Esophagus squamous epithelium (tissue), 5 donors: ENCODE results near the gene GRK5. TPM values are rescaled to one million over a fixed set of nuclear protein-coding genes. Genes with fewer than 3 reads are reported as not detected.

Experiments
- DNase-seq: peaks from one replicate; lab custom pipeline; 2025; lab: John Stamatoyannopoulos, UW
- H3K27ac ChIP-seq, 4 donors: fragments of 200-600 bp; sonication (generic); one replicate each; pipeline ENCODE4 v1.5.1; 2016 to 2019; ENCODE audit warnings: mild to moderate bottlenecking in 1 of 4
- H3K27me3 ChIP-seq, 4 donors: fragments of 200-600 bp; sonication (generic); 1 replicate in 3 of 4; 2 replicates in 1 of 4; pipeline versions ENCODE4 v1.5.1 to v1.6.0; 2017 to 2021; ENCODE audit warnings: antibody characterized with exemption in 1 of 4
- H3K36me3 ChIP-seq, 3 donors: fragments of 200-600 bp; sonication (generic); one replicate each; pipeline ENCODE4 v1.5.1; 2016 to 2019
- H3K4me1 ChIP-seq, 3 donors: fragments of 200-600 bp; sonication (generic); one replicate each; pipeline ENCODE4 v1.5.1; 2017 to 2019
- H3K4me3 ChIP-seq, 4 donors: fragments of 200-600 bp; sonication (generic); 1 replicate in 3 of 4; 2 replicates in 1 of 4; pipeline ENCODE4 v1.5.1; 2016 to 2019; ENCODE audit warnings: mild to moderate bottlenecking in 2 of 4, moderate library complexity in 1 of 4
- H3K9me3 ChIP-seq, 3 donors: fragments of 200-600 bp; sonication (generic); one replicate each; pipeline ENCODE4 v1.5.1; 2016 to 2019
- POLR2A ChIP-seq, 4 donors: fragments of 450-650 bp; IDR thresholded peaks; one replicate each; pipeline ENCODE4 v1.6.1; 2017; ENCODE audit warnings: antibody characterized with exemption in 4 of 4, mild to moderate bottlenecking in 4 of 4, moderate library complexity in 3 of 4
- WGBS, 2 donors: methylation state at CpG; one replicate each; pipeline ENCODE4 v1.1.5; 2018; 5-methylcytosine and 5-hydroxymethylcytosine counted together
- intact Hi-C: fragments of 100-400 bp; cut with DNase I; formaldehyde crosslinking; loops from one replicate; pipeline ENCODE4 v1.15.0; 2022
- total RNA-seq, 4 donors: library from RNA; depleted of rRNA; stranded (reverse); fragments of >200 nt; gene quantifications; one replicate each; pipeline ENCODE4 v1.1.0, GENCODE V29; 2016
- TF ChIP-seq, protein P1 (sequence below), 6 experiments: fragments of 450-650 bp in 4 of 6; fragments of 200-600 bp in 2 of 6; sonication (generic) in 2 of 6; IDR thresholded peaks; one replicate each; pipeline ENCODE4 v1.5.1; 2016 to 2019; ENCODE audit warnings: antibody characterized with exemption in 6 of 6, mild to moderate bottlenecking in 4 of 6, moderate library complexity in 4 of 6
- donor health status: DM: yes; HTN: yes; CAD: no.

GRK5 gene
- total RNA-seq, 4 donors from 2014 or later: 2.4 to 18.9 (median 6.3) TPM

DNA sequence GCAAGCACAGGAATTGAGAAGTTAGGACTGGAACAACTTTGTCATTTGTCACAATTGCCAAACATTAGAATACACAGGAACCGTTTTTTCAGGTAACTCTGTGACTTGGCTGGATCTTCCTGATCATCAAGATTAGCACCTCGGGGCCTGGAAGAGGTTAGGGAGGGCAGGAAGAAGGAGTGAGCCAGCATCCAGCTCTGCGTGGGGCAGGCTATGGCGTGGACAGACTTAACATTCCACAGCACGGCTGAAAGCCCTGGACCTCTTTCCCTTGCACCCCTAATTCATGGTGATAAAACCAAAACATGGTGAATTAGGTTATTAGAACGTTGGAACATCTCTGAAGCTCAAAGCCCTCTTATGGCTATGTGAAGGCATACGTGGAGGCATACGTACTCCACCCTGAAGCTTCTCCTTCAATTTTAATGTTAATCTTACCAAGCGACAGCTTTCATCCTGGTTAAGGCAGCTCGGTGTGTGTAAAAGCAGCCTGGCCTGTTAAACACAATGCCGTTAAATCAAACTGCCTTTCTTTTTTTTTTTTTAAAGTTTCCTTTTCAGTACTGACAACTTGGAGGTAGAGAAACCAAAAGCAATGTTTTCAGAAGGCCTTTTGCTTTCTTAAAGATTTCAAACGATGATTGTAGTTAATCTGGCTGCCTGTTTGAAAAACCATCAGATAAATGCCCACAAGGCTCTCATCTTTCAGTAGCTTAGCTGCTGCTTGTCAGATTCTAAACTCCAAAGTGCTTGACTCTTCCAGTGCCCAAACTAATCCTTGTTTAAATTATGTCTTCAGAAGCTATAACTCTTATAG is 4.5 kb downstream of the GRK5 start:
- DNase-seq: no peak
- no peak for TF ChIP-seq POLR2A (IDR thresholded peaks at IDR 0.05)
- TF ChIP-seq, protein P1, sequence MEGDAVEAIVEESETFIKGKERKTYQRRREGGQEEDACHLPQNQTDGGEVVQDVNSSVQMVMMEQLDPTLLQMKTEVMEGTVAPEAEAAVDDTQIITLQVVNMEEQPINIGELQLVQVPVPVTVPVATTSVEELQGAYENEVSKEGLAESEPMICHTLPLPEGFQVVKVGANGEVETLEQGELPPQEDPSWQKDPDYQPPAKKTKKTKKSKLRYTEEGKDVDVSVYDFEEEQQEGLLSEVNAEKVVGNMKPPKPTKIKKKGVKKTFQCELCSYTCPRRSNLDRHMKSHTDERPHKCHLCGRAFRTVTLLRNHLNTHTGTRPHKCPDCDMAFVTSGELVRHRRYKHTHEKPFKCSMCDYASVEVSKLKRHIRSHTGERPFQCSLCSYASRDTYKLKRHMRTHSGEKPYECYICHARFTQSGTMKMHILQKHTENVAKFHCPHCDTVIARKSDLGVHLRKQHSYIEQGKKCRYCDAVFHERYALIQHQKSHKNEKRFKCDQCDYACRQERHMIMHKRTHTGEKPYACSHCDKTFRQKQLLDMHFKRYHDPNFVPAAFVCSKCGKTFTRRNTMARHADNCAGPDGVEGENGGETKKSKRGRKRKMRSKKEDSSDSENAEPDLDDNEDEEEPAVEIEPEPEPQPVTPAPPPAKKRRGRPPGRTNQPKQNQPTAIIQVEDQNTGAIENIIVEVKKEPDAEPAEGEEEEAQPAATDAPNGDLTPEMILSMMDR (IDR thresholded peaks at IDR 0.05): no peak
- Histone ChIP-seq H3K4me1 (peaks cover 6 to 83% (median 15%) of the 10 kb centered on the region in 3 donors), H3K27me3 (no peaks in the 10 kb centered on the region), H3K9me3 (no peaks in the 10 kb centered on the region), H3K27ac (peak overlapping the region; percentile 43 to 99 (median 89)), H3K4me3 (peak overlapping the region in 2 of 4 donors; percentile 12 to 30), H3K36me3 (no peaks in the 10 kb centered on the region)
- intact Hi-C loops: loop anchor here (10.0 kb wide), 1 partner anchor 93 kb away; no protein-coding TSS in a partner anchor
- WGBS, 2 donors: 20 to 30% methylated on average over 11 to 12 of the region's 12 CpGs

DNA sequence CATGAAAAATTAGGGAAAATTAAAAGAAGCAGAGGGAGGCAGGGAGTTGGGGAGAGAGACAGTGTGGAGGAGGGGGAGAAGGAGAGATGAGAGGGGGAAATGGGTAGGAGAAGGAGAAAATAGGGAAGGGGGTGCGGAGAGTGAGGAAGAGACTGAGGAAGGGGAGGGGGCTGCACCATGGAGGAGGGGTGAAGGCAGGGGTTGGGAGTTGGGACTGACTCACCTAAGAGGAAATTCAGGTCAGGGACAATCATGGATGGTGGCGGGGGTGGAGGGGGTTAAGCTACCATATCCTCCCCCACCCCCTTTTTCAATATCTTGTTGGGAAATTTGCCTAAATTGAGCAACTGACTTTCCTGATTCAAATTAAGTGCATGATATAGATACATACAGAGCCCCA is 8.0 kb downstream of the GRK5 start:
- H3K36me3 ChIP-seq: no peaks in the 10 kb centered on the region
- H3K27ac ChIP-seq: peak overlapping the region in 1 of 4 donors; percentile 2
- DNase-seq: no peak
- no peaks in the 10 kb centered on the region for H3K27me3 ChIP-seq
- TF ChIP-seq, protein P1 (IDR thresholded peaks at IDR 0.05): no peak
- no peak for TF ChIP-seq POLR2A (IDR thresholded peaks at IDR 0.05)
- WGBS, 2 donors: 87 to 90% methylated on average over 2 of the region's 2 CpGs
- H3K9me3 ChIP-seq: no peaks in the 10 kb centered on the region
- intact Hi-C loops: loop anchor here (10.0 kb wide), 1 partner anchor 89 kb away; no protein-coding TSS in a partner anchor
- peaks cover 0 to 78% (median 17%) of the 10 kb centered on the region in 3 donors for H3K4me1 ChIP-seq
- H3K4me3 ChIP-seq: no peak overlapping the region

GRCh38 chr10:119216127-119216526 is 8.8 kb downstream of the GRK5 start:
- Histone ChIP-seq H3K4me1 (peaks cover 0 to 78% (median 24%) of the 10 kb centered on the region in 3 donors), H3K27me3 (no peaks in the 10 kb centered on the region), H3K4me3 (no peak overlapping the region), H3K27ac (peak overlapping the region in 2 of 4 donors; percentile 11 to 39), H3K9me3 (no peaks in the 10 kb centered on the region), H3K36me3 (no peaks in the 10 kb centered on the region)
- intact Hi-C loops: loop anchor here (10.0 kb wide), 1 partner anchor 89 kb away; no protein-coding TSS in a partner anchor
- no peak for DNase-seq
- 82 to 98% methylated on average over 5 of the region's 5 CpGs for WGBS, 2 donors
- TF ChIP-seq, protein P1 (IDR thresholded peaks at IDR 0.05): no peak
- no peak for TF ChIP-seq POLR2A (IDR thresholded peaks at IDR 0.05)

- intact Hi-C loops: loop anchor here (10.0 kb wide), 1 partner anchor 87 kb away; no protein-coding TSS in a partner anchor
- H3K36me3 ChIP-seq: no peaks in the 10 kb centered on the region
- TF ChIP-seq, protein P1 (IDR thresholded peaks at IDR 0.05): no peak
- no peak for TF ChIP-seq POLR2A (IDR thresholded peaks at IDR 0.05)
- peak overlapping the region in 3 of 4 donors; percentile 31 to 73 (median 44) for H3K27ac ChIP-seq
- peaks cover 0 to 74% (median 27%) of the 10 kb centered on the region in 3 donors for H3K4me1 ChIP-seq
- no peak for DNase-seq
- H3K4me3 ChIP-seq: no peak overlapping the region
- WGBS, 2 donors: 77 to 91% methylated on average over 8 to 9 of the region's 9 CpGs
- H3K9me3 ChIP-seq: no peaks in the 10 kb centered on the region
- H3K27me3 ChIP-seq: no peaks in the 10 kb centered on the region
Observed at GRCh38 chr10:119217401-119217800, 10.0 kb downstream of the GRK5 start.

DNA sequence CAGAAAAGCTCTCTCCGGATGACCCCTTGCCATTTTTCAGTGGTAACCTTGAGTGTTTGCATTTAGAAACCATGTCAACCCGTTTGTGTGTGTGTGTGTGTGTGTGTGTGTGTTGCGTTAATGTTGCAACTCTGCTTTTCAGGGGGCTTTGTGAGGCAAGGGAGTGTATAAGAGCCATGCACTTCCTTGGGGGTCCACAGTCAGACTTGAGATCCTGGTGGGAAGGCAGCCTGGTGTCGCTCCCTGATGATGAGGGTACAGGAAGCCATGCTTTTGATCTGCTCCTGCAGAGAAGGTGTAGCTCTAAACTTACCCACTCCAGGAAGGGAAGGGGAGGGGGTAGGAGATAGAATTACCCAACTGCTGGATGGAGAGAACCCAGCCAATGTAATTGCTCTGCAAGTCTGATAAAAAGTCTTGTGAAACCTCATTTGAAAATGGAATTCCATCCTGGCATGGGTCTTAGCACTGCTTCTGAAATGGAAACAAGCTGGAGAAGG is 10.7 kb downstream of the GRK5 start:
- Histone ChIP-seq H3K36me3 (no peaks in the 10 kb centered on the region), H3K4me3 (no peak overlapping the region), H3K27me3 (no peaks in the 10 kb centered on the region), H3K27ac (peak overlapping the region in 3 of 4 donors; percentile 44 to 73 (median 49)), H3K9me3 (no peaks in the 10 kb centered on the region), H3K4me1 (peaks cover 0 to 74% (median 28%) of the 10 kb centered on the region in 3 donors)
- no peak for TF ChIP-seq POLR2A (IDR thresholded peaks at IDR 0.05)
- TF ChIP-seq, protein P1 (IDR thresholded peaks at IDR 0.05): no peak
- DNase-seq: no peak
- WGBS, 2 donors: 60 to 93% methylated on average over 2 of the region's 4 CpGs
- intact Hi-C loops: loop anchor here (10.0 kb wide), 1 partner anchor 87 kb away; no protein-coding TSS in a partner anchor
